ENCODE measurements around the gene ADARB1. TPM values are rescaled to one million over a fixed set of nuclear protein-coding genes. Genes with fewer than 3 reads are reported as not detected.
A peak's percentile ranks its signal among the peaks of the same experiment; 100 is the strongest.

The ADARB1 gene
- polyA plus RNA-seq, 1 of the 3 experiments (the other 2 are of a cell fraction), result 7.8 TPM

DNA sequence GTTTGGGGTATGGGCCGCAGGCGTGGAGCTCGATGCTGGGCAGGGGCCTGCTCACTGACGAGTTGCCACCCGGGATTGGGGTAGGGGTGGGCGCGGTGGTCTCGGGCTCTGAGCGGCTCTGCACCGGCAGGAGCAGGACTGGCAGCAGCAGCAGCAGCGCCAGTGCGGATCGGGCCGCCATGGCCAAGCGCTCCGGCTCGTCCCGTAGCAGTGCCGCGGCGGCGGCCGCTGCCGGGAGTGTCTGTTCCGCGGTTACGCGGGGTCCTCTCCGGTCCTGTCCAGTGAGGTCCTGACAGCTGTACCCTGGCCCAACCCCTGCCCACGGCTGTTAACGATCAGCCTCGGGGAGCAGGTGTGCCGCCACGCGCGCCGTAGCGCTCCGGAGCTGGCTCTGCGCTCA is 26.5 kb downstream of the ADARB1 start (continued):
- TF ChIP-seq, protein P1, sequence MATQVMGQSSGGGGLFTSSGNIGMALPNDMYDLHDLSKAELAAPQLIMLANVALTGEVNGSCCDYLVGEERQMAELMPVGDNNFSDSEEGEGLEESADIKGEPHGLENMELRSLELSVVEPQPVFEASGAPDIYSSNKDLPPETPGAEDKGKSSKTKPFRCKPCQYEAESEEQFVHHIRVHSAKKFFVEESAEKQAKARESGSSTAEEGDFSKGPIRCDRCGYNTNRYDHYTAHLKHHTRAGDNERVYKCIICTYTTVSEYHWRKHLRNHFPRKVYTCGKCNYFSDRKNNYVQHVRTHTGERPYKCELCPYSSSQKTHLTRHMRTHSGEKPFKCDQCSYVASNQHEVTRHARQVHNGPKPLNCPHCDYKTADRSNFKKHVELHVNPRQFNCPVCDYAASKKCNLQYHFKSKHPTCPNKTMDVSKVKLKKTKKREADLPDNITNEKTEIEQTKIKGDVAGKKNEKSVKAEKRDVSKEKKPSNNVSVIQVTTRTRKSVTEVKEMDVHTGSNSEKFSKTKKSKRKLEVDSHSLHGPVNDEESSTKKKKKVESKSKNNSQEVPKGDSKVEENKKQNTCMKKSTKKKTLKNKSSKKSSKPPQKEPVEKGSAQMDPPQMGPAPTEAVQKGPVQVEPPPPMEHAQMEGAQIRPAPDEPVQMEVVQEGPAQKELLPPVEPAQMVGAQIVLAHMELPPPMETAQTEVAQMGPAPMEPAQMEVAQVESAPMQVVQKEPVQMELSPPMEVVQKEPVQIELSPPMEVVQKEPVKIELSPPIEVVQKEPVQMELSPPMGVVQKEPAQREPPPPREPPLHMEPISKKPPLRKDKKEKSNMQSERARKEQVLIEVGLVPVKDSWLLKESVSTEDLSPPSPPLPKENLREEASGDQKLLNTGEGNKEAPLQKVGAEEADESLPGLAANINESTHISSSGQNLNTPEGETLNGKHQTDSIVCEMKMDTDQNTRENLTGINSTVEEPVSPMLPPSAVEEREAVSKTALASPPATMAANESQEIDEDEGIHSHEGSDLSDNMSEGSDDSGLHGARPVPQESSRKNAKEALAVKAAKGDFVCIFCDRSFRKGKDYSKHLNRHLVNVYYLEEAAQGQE (IDR thresholded peaks at IDR 0.05; ENCODE audit: low read depth, low read length), result no peak
- TF ChIP-seq RCOR1 (IDR thresholded peaks at IDR 0.05; ENCODE audit: low read length) (no peak), EP300 (IDR thresholded peaks at IDR 0.05; ENCODE audit: borderline replicate concordance in 1 of 2, low read depth in 1 of 2, low read length in 1 of 2) (no peak), EZH2phosphoT487 (IDR thresholded peaks at IDR 0.05; ENCODE audit: borderline replicate concordance, low read depth) (no peak), FOXM1 (IDR thresholded peaks at IDR 0.05; ENCODE audit: low read depth) (no peak), SMC3 (IDR thresholded peaks at IDR 0.05; ENCODE audit: low read depth, low read length) (no peak), GATA2 (CRISPR knock-in tag; IDR thresholded peaks at IDR 0.05) (no peak), FOSL2 (IDR thresholded peaks at IDR 0.05; ENCODE audit: borderline replicate concordance, low read depth) (no peak), NFIC (IDR thresholded peaks at IDR 0.05; ENCODE audit: borderline replicate concordance) (no peak)
- TF ChIP-seq, protein P2, sequence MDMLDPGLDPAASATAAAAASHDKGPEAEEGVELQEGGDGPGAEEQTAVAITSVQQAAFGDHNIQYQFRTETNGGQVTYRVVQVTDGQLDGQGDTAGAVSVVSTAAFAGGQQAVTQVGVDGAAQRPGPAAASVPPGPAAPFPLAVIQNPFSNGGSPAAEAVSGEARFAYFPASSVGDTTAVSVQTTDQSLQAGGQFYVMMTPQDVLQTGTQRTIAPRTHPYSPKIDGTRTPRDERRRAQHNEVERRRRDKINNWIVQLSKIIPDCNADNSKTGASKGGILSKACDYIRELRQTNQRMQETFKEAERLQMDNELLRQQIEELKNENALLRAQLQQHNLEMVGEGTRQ (IDR thresholded peaks at IDR 0.05; ENCODE audit: borderline replicate concordance, low read depth, low read length), result no peak

DNA sequence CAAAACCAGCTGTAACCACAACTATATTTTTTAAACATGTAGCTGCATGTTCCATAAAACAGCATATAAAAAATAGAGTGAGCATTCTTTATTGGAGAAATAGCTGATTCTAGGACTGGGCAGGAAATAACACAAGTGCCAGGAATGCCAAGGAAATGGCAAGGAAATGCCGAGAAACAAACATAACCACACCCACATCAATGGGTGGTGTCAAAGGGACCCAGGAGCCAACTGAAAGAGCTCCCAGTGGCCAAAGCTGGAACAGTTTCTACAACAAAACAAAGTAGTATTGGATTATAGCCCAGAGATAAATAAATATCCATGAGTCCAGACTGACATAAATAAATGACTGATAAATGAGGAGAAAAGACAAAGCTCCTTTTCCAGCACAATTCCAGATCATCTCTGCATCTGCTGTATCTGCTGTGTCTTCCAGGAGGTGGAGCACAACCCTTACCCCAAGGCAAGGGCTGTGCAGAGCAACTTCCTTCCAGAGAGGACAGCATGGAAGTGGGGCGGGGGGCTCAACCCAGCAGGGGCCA is 28.1 kb downstream of the ADARB1 start:
- H3K4me2 ChIP-seq, result peak overlapping the region; percentile 15
- peak overlapping the region; percentile 31 for H2AFZ ChIP-seq (ENCODE audit: low read depth)
- CTCF ChIA-PET, result interaction anchor here (1.0 to 6.7 kb wide), 8 partner anchors 11 to 158 kb away, joined by 3 to 46 read pairs (median 4); no protein-coding TSS in a partner anchor
- H3K4me1 ChIP-seq (ENCODE audit: control insufficient read depth in 1 of 2, insufficient read depth in 2 of 2, low read depth in 1 of 2, low read length in 1 of 2), result peaks cover 31% of the 10 kb centered on the region in 2 experiments; a peak in 2 of 4 replicates
- H3K27ac ChIP-seq (ENCODE audit: low read depth in 2 of 2, low read length in 1 of 2), result peak overlapping the region; percentile 29 to 53
- no peak overlapping the region for H3K4me3 ChIP-seq (ENCODE audit: low read depth in 2 of 2, low read length in 1 of 2)
- 31% methylated on average over 1 of the region's 2 CpGs for WGBS (ENCODE audit: low lambda C conversion rate)
- POLR2A ChIA-PET, result no interaction called here
- DNase-seq, result no peak
- H3K79me2 ChIP-seq (ENCODE audit: insufficient read depth), result peaks cover 16% of the 10 kb centered on the region
- H3F3A ChIP-seq (replicated peaks; ENCODE audit: insufficient read depth), result peaks cover 9% of the 10 kb centered on the region
- TF ChIP-seq RAD21 (IDR thresholded peaks at IDR 0.05; ENCODE audit: low read length) (0 out of 2 replicates have a peak, but pooled peaks have one; percentile 25), TEAD4 (IDR thresholded peaks at IDR 0.05; ENCODE audit: borderline replicate concordance, insufficient read depth) (peak; percentile 63; the same call in 1 of the 2 replicates)
- TF ChIP-seq, protein P3, sequence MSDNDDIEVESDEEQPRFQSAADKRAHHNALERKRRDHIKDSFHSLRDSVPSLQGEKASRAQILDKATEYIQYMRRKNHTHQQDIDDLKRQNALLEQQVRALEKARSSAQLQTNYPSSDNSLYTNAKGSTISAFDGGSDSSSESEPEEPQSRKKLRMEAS (IDR thresholded peaks at IDR 0.05; ENCODE audit: low read depth), result no peak
- TF ChIP-seq, protein P4, sequence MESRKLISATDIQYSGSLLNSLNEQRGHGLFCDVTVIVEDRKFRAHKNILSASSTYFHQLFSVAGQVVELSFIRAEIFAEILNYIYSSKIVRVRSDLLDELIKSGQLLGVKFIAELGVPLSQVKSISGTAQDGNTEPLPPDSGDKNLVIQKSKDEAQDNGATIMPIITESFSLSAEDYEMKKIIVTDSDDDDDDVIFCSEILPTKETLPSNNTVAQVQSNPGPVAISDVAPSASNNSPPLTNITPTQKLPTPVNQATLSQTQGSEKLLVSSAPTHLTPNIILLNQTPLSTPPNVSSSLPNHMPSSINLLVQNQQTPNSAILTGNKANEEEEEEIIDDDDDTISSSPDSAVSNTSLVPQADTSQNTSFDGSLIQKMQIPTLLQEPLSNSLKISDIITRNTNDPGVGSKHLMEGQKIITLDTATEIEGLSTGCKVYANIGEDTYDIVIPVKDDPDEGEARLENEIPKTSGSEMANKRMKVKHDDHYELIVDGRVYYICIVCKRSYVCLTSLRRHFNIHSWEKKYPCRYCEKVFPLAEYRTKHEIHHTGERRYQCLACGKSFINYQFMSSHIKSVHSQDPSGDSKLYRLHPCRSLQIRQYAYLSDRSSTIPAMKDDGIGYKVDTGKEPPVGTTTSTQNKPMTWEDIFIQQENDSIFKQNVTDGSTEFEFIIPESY (IDR thresholded peaks at IDR 0.05; ENCODE audit: borderline replicate concordance, low read depth), result no peak
- TF ChIP-seq, protein P5, sequence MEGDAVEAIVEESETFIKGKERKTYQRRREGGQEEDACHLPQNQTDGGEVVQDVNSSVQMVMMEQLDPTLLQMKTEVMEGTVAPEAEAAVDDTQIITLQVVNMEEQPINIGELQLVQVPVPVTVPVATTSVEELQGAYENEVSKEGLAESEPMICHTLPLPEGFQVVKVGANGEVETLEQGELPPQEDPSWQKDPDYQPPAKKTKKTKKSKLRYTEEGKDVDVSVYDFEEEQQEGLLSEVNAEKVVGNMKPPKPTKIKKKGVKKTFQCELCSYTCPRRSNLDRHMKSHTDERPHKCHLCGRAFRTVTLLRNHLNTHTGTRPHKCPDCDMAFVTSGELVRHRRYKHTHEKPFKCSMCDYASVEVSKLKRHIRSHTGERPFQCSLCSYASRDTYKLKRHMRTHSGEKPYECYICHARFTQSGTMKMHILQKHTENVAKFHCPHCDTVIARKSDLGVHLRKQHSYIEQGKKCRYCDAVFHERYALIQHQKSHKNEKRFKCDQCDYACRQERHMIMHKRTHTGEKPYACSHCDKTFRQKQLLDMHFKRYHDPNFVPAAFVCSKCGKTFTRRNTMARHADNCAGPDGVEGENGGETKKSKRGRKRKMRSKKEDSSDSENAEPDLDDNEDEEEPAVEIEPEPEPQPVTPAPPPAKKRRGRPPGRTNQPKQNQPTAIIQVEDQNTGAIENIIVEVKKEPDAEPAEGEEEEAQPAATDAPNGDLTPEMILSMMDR (IDR thresholded peaks at IDR 0.05), result peak; percentile 42
- no peaks in the 10 kb centered on the region for H3K27me3 ChIP-seq (ENCODE audit: insufficient read depth)
- H3K9ac ChIP-seq, result no peak overlapping the region
- H3K36me3 ChIP-seq (replicated peaks in 1 of 2; ENCODE audit: control insufficient read depth in 1 of 2, insufficient read depth in 2 of 2, low read length in 1 of 2), result no peaks in the 10 kb centered on the region
- no peaks in the 10 kb centered on the region for H3K9me3 ChIP-seq
- no peaks in the 10 kb centered on the region for H3K9me2 ChIP-seq
- H4K20me1 ChIP-seq (ENCODE audit: insufficient read depth), result no peaks in the 10 kb centered on the region
